H1 (cell line): ENCODE data around the gene NUP85. TPM values are rescaled to one million over a fixed set of nuclear protein-coding genes. Genes with fewer than 3 reads are reported as not detected.
"Not testable (repeated sequence)": the region's sequence is repeated elsewhere in the genome, so short reads cannot be mapped to it uniquely, and the experiment has no call there.

ENCODE experiments used
- CTCF ChIA-PET: fragments of 300-600 bp; sonication (Branson Sonifier 250); formaldehyde crosslinking; loops from one replicate; lab custom pipeline; 2021; ENCODE audit not compliant: partially characterized antibody; lab: Charles Lee
- POLR2A ChIA-PET: fragments of 300-600 bp; sonication (Branson Sonifier 250); formaldehyde crosslinking; loops from one replicate; lab custom pipeline; 2021; ENCODE audit warnings: inconsistent platforms; ENCODE audit not compliant: partially characterized antibody; lab: Charles Lee
- DNase-seq, 2 experiments: peaks; one replicate each; pipeline versions ENCODE4 v3.0.0 to v3.0.0-alpha.2; 2010 to 2022; ENCODE audit warnings: low spot score in 2 of 2, low read depth in 1 of 2, mixed read lengths in 1 of 2
- FAIRE-seq: peaks from 2 replicates; lab custom pipeline; 2011; peaks lifted over from hg19 to GRCh38; lab: Jason Lieb, UNC
- H2AFZ ChIP-seq: 2 replicates; pipeline ENCODE4 v1.8.1; 2012; ENCODE audit warnings: low read length, inconsistent platforms
- H2AK5ac ChIP-seq: 2 replicates; pipeline ENCODE4 v1.6.1; 2013; ENCODE audit warnings: low read depth, low read length
- H2BK120ac ChIP-seq: replicated peaks from 2 replicates; pipeline ENCODE3; 2013; ENCODE audit warnings: low read depth, low read length, inconsistent platforms
- H2BK12ac ChIP-seq: 2 replicates; pipeline ENCODE4 v1.6.1; 2013; ENCODE audit warnings: low read depth, low read length
- H2BK15ac ChIP-seq: 2 replicates; pipeline ENCODE4 v1.6.1; 2013; ENCODE audit warnings: low read length
- H2BK20ac ChIP-seq: 2 replicates; pipeline ENCODE4 v1.6.1; 2013; ENCODE audit warnings: low read length
- H2BK5ac ChIP-seq: 2 replicates; pipeline ENCODE4 v1.6.1; 2013; ENCODE audit warnings: low read depth, low read length
- H3K14ac ChIP-seq: 2 replicates; pipeline ENCODE4 v1.6.1; 2013; ENCODE audit warnings: inconsistent platforms; ENCODE audit not compliant: insufficient read length
- H3K18ac ChIP-seq: 2 replicates; pipeline ENCODE4 v1.6.1; 2013; ENCODE audit warnings: low read length; ENCODE audit errors: extremely low read depth
- H3K23ac ChIP-seq: 2 replicates; pipeline ENCODE4 v1.6.1; 2013; ENCODE audit warnings: inconsistent platforms; ENCODE audit not compliant: insufficient read length
- H3K23me2 ChIP-seq: 2 replicates; pipeline ENCODE4 v1.6.1; 2013; ENCODE audit warnings: low read depth, low read length
- H3K27ac ChIP-seq: 2 replicates; pipeline ENCODE4 v1.6.1; 2011; ENCODE audit warnings: low read depth, low read length, inconsistent platforms
- H3K27me3 ChIP-seq, 4 experiments: replicated peaks in 1 of 4; 1 replicate in 1 of 4; 2 replicates in 3 of 4; pipeline versions ENCODE4 v1.6.1 to v1.8.1; 2011 to 2013; ENCODE audit warnings: low read length in 3 of 4, mild to moderate bottlenecking in 3 of 4, inconsistent platforms in 2 of 4, mixed read lengths in 2 of 4, moderate library complexity in 1 of 4; ENCODE audit not compliant: control insufficient read depth in 3 of 4, insufficient read depth in 3 of 4; ENCODE audit errors: extremely low read depth in 1 of 4
- H3K36me3 ChIP-seq, 4 experiments: 2 replicates each; pipeline versions ENCODE4 v1.6.1 to v1.8.1; 2011 to 2013; ENCODE audit warnings: mild to moderate bottlenecking in 4 of 4, low read length in 3 of 4, moderate library complexity in 2 of 4, control low read depth in 1 of 4, inconsistent platforms in 1 of 4; ENCODE audit not compliant: insufficient read depth in 4 of 4, control insufficient read depth in 2 of 4
- H3K4ac ChIP-seq: replicated peaks from 2 replicates; pipeline ENCODE3; 2013; ENCODE audit warnings: low read length, low read depth, mixed read lengths, inconsistent platforms; ENCODE audit not compliant: insufficient read length
- H3K4me1 ChIP-seq, 4 experiments: replicated peaks in 1 of 4; 1 replicate in 1 of 4; 2 replicates in 3 of 4; pipeline versions ENCODE4 v1.6.1 to v1.8.1; 2011 to 2013; ENCODE audit warnings: low read length in 3 of 4, inconsistent platforms in 2 of 4, mixed read lengths in 1 of 4; ENCODE audit not compliant: insufficient read depth in 4 of 4, control insufficient read depth in 3 of 4
- H3K4me2 ChIP-seq, 2 experiments: 2 replicates each; pipeline versions ENCODE4 v1.6.1 to v1.8.1; 2011 to 2013; ENCODE audit warnings: low read depth in 2 of 2, low read length in 2 of 2, control low read depth in 1 of 2, inconsistent platforms in 1 of 2, mild to moderate bottlenecking in 1 of 2; ENCODE audit not compliant: insufficient read depth in 1 of 2
- H3K4me3 ChIP-seq, 4 experiments: fragments of 200-600, 300-600 bp in 1 of 4; sonication (generic), shearing (Covaris generic), sonication (Bioruptor Twin) in 1 of 4; 2 replicates each; pipeline versions ENCODE4 v1.5.1 to v1.8.1; 2011 to 2016; ENCODE audit warnings: low read length in 4 of 4, low read depth in 3 of 4, control low read depth in 2 of 4, inconsistent platforms in 2 of 4, mild to moderate bottlenecking in 2 of 4, mixed read lengths in 1 of 4, moderate library complexity in 1 of 4; ENCODE audit not compliant: insufficient read depth in 2 of 4; ENCODE audit errors: extremely low read depth in 1 of 4
- H3K56ac ChIP-seq: replicated peaks from 2 replicates; pipeline ENCODE3; 2013; ENCODE audit warnings: low read depth, mild to moderate bottlenecking, mixed read lengths, low read length, inconsistent platforms; ENCODE audit not compliant: insufficient read length
- H3K79me1 ChIP-seq: 2 replicates; pipeline ENCODE4 v1.6.1; 2013; ENCODE audit warnings: low read depth, low read length, control low read depth
- H3K79me2 ChIP-seq, 2 experiments: 2 replicates each; pipeline versions ENCODE4 v1.6.1 to v1.8.1; 2012 to 2013; ENCODE audit warnings: low read length in 2 of 2, mild to moderate bottlenecking in 2 of 2, inconsistent platforms in 1 of 2; ENCODE audit not compliant: insufficient read depth in 2 of 2, control insufficient read depth in 1 of 2
- H3K9ac ChIP-seq, 4 experiments: replicated peaks in 1 of 4; 1 replicate in 1 of 4; 2 replicates in 3 of 4; pipeline versions ENCODE4 v1.6.1 to v1.8.1; 2011 to 2013; ENCODE audit warnings: low read depth in 3 of 4, low read length in 3 of 4, control low read depth in 2 of 4, mild to moderate bottlenecking in 2 of 4, moderate library complexity in 2 of 4, inconsistent platforms in 1 of 4; ENCODE audit errors: extremely low read depth in 1 of 4
- H3K9me3 ChIP-seq, 2 experiments: 2 replicates each; pipeline versions ENCODE4 v1.6.1 to v1.8.1; 2012 to 2013; ENCODE audit warnings: mild to moderate bottlenecking in 2 of 2, moderate library complexity in 2 of 2, control low read depth in 1 of 2, inconsistent platforms in 1 of 2, low read depth in 1 of 2, low read length in 1 of 2, mixed read lengths in 1 of 2; ENCODE audit not compliant: insufficient read depth in 2 of 2
- H4K20me1 ChIP-seq, 2 experiments: replicated peaks in 1 of 2; 2 replicates each; pipeline versions ENCODE3 to v1.8.1; 2011 to 2013; ENCODE audit warnings: inconsistent platforms in 2 of 2, low read length in 2 of 2, mild to moderate bottlenecking in 1 of 2; ENCODE audit not compliant: insufficient read depth in 2 of 2, control insufficient read depth in 1 of 2
- H4K5ac ChIP-seq: 2 replicates; pipeline ENCODE4 v1.6.1; 2013; ENCODE audit warnings: low read length, low read depth, mixed read lengths, inconsistent platforms; ENCODE audit not compliant: insufficient read length
- H4K8ac ChIP-seq: 2 replicates; pipeline ENCODE4 v1.8.0; 2013; ENCODE audit warnings: mild to moderate bottlenecking, moderate library complexity, low read length, inconsistent platforms; ENCODE audit not compliant: insufficient read depth; ENCODE audit errors: extremely low read depth
- H4K91ac ChIP-seq: replicated peaks from 2 replicates; pipeline ENCODE3; 2013; ENCODE audit warnings: low read length, mixed read lengths, inconsistent platforms; ENCODE audit not compliant: insufficient read length
- WGBS, 2 experiments: shearing (Covaris generic) in 1 of 2; methylation state at CpG; one replicate each; pipeline versions ENCODE4 v1.1.6 to v1.1.7; 2013 to 2015; ENCODE audit warnings: low lambda C conversion rate in 2 of 2, mixed read lengths in 2 of 2, inconsistent platforms in 1 of 2, low coverage in 1 of 2, missing lambda C conversion rate in 1 of 2; ENCODE audit not compliant: insufficient replicate concordance in 2 of 2, insufficient coverage in 1 of 2, insufficient read length in 1 of 2; ENCODE audit errors: extremely low coverage in 1 of 2, missing lambda C conversion rate in 1 of 2; 5-methylcytosine and 5-hydroxymethylcytosine counted together
- polyA plus RNA-seq, 7 experiments: library from polyadenylated mRNA; depleted of rRNA in 3 of 7; stranded (reverse) in 5 of 7; unstranded in 2 of 7; fragments of >200 nt in 5 of 7; fragments of 200-250 nt in 2 of 7; gene quantifications; 1 replicate in 5 of 7; 2 replicates in 1 of 7; 4 replicates in 1 of 7; pipeline versions ENCODE4 v1.2.1 to v1.2.3, GENCODE V29; 2011 to 2013; ENCODE audit warnings: missing spikeins in 2 of 7, mixed read lengths in 2 of 7
- total RNA-seq: library from RNA; stranded (reverse); fragmentation: NEBNext Ultra II Directional; extraction: Animal tissue kit (Norgen Biotek cat#: 25700); gene quantifications from 2 replicates; pipeline ENCODE4 v1.2.1, GENCODE V29; 2021

NUP85 gene
- total and polyA plus RNA-seq, 2 of the 8 experiments (the other 6 are each of a cell fraction or from before 2014, with no cell fraction given), result 98.5 to 154 TPM

GRCh38 chr17:75164606-75165005 is 40.9 kb upstream of the NUP85 start:
- not testable (repeated sequence) for H2BK120ac ChIP-seq, H3K27me3 ChIP-seq, H3K18ac ChIP-seq, H3K23me2 ChIP-seq, H2AFZ ChIP-seq, H4K8ac ChIP-seq, H2BK15ac ChIP-seq, H3K27ac ChIP-seq, DNase-seq, H3K79me2 ChIP-seq, H3K4me2 ChIP-seq, H3K4me3 ChIP-seq, H4K20me1 ChIP-seq, H2BK5ac ChIP-seq, H3K9ac ChIP-seq, H4K5ac ChIP-seq, H2BK20ac ChIP-seq, H4K91ac ChIP-seq, H2BK12ac ChIP-seq, FAIRE-seq, H3K14ac ChIP-seq, H2AK5ac ChIP-seq, H3K4me1 ChIP-seq, H3K4ac ChIP-seq, H3K23ac ChIP-seq, H3K79me1 ChIP-seq, H3K56ac ChIP-seq, H3K9me3 ChIP-seq
- ChIA-PET CTCF (interaction anchor here (0.6 to 1.4 kb wide), 7 partner anchors 23 to 105 kb away, joined by 3 to 5 read pairs (median 3); partner anchors contain the start of gene NT5C), POLR2A (interaction anchor here (0.9 to 14.7 kb wide), 10 partner anchors 6 to 27 kb away, joined by 3 to 213 read pairs (median 4); partner anchors contain the start of genes JPT1 and SUMO2)
- WGBS, 2 experiments, result 96% methylated on average over 15 of the region's 15 CpGs; no CpG with 5 or more reads in 1 of the 2 experiments
- peaks cover 7 to 42% (median 24%) of the 10 kb centered on the region in 4 experiments for H3K36me3 ChIP-seq
